GM12878 (cell line): ENCODE measurements around the gene C1orf87. TPM values are rescaled to one million over a fixed set of nuclear protein-coding genes. Genes with fewer than 3 reads are reported as not detected.

Experiments
- ATAC-seq: fragments of 200-7000 bp; cut with Tn5 transposase; 3 replicates; pipeline ENCODE4 v1.9.1; 2020; ENCODE audit warnings: mild to moderate bottlenecking, moderate library complexity
- BruUV-seq: library from RNA; stranded (reverse); fragments of 400-500 nt; replicated peaks from 2 replicates; lab custom pipeline; 2021; lab: Mats Ljungman, UMichigan
- CTCF ChIA-PET: fragments of 300-600 bp; sonication (Branson Sonifier 250); formaldehyde crosslinking; extraction: SDS; loops from one replicate; lab custom pipeline; 2021; ENCODE audit warnings: inconsistent platforms; lab: Yijun Ruan, JAX
- POLR2A ChIA-PET: fragments of 350-600 bp; formaldehyde crosslinking; extraction: SDS; loops from one replicate; lab custom pipeline; 2021; ENCODE audit warnings: inconsistent platforms; lab: Charles Lee
- RAD21 ChIA-PET: fragments of 300-600 bp; sonication (Branson Sonifier 250); formaldehyde crosslinking; loops from one replicate; lab custom pipeline; 2023; ENCODE audit warnings: antibody characterized with exemption; ENCODE audit not compliant: unreplicated experiment; lab: Charles Lee
- SMC1A ChIA-PET: fragments of 300-600 bp; sonication (Branson Sonifier 250); formaldehyde crosslinking; loops from one replicate; lab custom pipeline; 2023; ENCODE audit not compliant: unreplicated experiment, uncharacterized antibody; lab: Charles Lee
- DNase-seq: peaks from one replicate; pipeline ENCODE4 v3.0.0-alpha.2; 2011; ENCODE audit warnings: low read depth, low spot score
- FAIRE-seq: peaks from 3 replicates; lab custom pipeline; 2011; peaks lifted over from hg19 to GRCh38; lab: Jason Lieb, UNC
- H2AFZ ChIP-seq: 2 replicates; pipeline ENCODE4 v1.6.0; 2011; ENCODE audit warnings: low read depth, low read length, control low read depth; ENCODE audit not compliant: control insufficient read depth
- H3K27ac ChIP-seq: 2 replicates; pipeline ENCODE4 v1.5.1; 2011; ENCODE audit warnings: control low read depth; ENCODE audit not compliant: control insufficient read depth, insufficient read depth
- H3K27me3 ChIP-seq, 2 experiments: replicated peaks in 1 of 2; 2 replicates each; pipeline versions ENCODE4 v1.6.0 to v1.6.1; 2011; ENCODE audit warnings: low read length in 1 of 2; ENCODE audit not compliant: control insufficient read depth in 2 of 2, insufficient read depth in 2 of 2
- H3K36me3 ChIP-seq, 2 experiments: 2 replicates each; pipeline ENCODE4 v1.5.1; 2011; ENCODE audit warnings: low read length in 1 of 2; ENCODE audit not compliant: control insufficient read depth in 2 of 2, insufficient read depth in 2 of 2
- H3K4me1 ChIP-seq: 2 replicates; pipeline ENCODE4 v1.6.1; 2011; ENCODE audit warnings: mild to moderate bottlenecking, low read length, moderate library complexity, mixed read lengths; ENCODE audit not compliant: control insufficient read depth, insufficient read depth
- H3K4me2 ChIP-seq: 2 replicates; pipeline ENCODE4 v1.6.0; 2011; ENCODE audit warnings: control low read depth; ENCODE audit not compliant: control insufficient read depth, insufficient read depth
- H3K4me3 ChIP-seq: fragments of 200-600 bp; sonication (generic); 2 replicates; pipeline ENCODE4 v1.5.1; 2016
- H3K79me2 ChIP-seq: 2 replicates; pipeline ENCODE4 v1.6.0; 2011; ENCODE audit warnings: low read length; ENCODE audit not compliant: control insufficient read depth, insufficient read depth
- H3K9ac ChIP-seq: 2 replicates; pipeline ENCODE4 v1.8.0; 2011; ENCODE audit warnings: low read length, control low read depth, mixed read lengths; ENCODE audit not compliant: control insufficient read depth, insufficient read depth
- H3K9me3 ChIP-seq: replicated peaks from 3 replicates; pipeline ENCODE4 v1.5.1; 2011; ENCODE audit warnings: mild to moderate bottlenecking, low read length; ENCODE audit not compliant: control insufficient read depth, insufficient read depth
- H4K20me1 ChIP-seq: 2 replicates; pipeline ENCODE4 v1.6.0; 2011; ENCODE audit not compliant: control insufficient read depth, insufficient read depth
- ATF2 ChIP-seq: IDR thresholded peaks from 2 replicates; pipeline ENCODE4 v1.6.1; 2012; ENCODE audit warnings: low read length, inconsistent platforms
- EZH2 ChIP-seq: IDR thresholded peaks from 2 replicates; pipeline ENCODE4 v1.6.1; 2012; ENCODE audit warnings: low read depth, mild to moderate bottlenecking, control low read depth, inconsistent platforms, low read length, borderline replicate concordance; ENCODE audit not compliant: control insufficient read depth
- GATAD2B ChIP-seq: fragments of 450-650 bp; conservative IDR thresholded peaks from 2 replicates; pipeline ENCODE4 v1.6.1; 2017; ENCODE audit warnings: low read depth, mild to moderate bottlenecking, moderate library complexity
- KDM1A ChIP-seq: fragments of 200-600 bp; sonication (generic); IDR thresholded peaks from 2 replicates; pipeline ENCODE4 v1.6.1; 2016; ENCODE audit warnings: borderline replicate concordance
- RAD51 ChIP-seq: fragments of 450-650 bp; IDR thresholded peaks from 2 replicates; pipeline ENCODE4 v1.6.1; 2016; ENCODE audit warnings: moderate library complexity, mild to moderate bottlenecking, inconsistent platforms
- SIX5 ChIP-seq: IDR thresholded peaks from 2 replicates; pipeline ENCODE4 v1.6.1; 2011; ENCODE audit warnings: mild to moderate bottlenecking, low read depth, low read length, moderate library complexity; ENCODE audit not compliant: severe bottlenecking
- SKIL ChIP-seq: fragments of 450-650 bp; IDR thresholded peaks from 2 replicates; pipeline ENCODE4 v1.6.1; 2017; ENCODE audit warnings: mild to moderate bottlenecking, low read depth, inconsistent platforms; ENCODE audit not compliant: poor library complexity, severe bottlenecking
- WGBS: methylation state at CpG from one replicate; pipeline ENCODE4 v1.1.6; 2016; ENCODE audit warnings: low lambda C conversion rate; ENCODE audit not compliant: insufficient replicate concordance, insufficient coverage; ENCODE audit errors: missing lambda C conversion rate; 5-methylcytosine and 5-hydroxymethylcytosine counted together
- in situ Hi-C: fragments of 300-500 bp; cut with MboI; formaldehyde crosslinking; loops from 9 replicates; pipeline ENCODE4 v1.14.3; 2018; ENCODE audit warnings: mixed read lengths
- intact Hi-C: fragments of 100-400 bp; cut with micrococcal nuclease; formaldehyde crosslinking; loops from one replicate; pipeline ENCODE4 v1.14.2; 2022; ENCODE audit not compliant: unreplicated experiment
- polyA plus RNA-seq, 11 experiments: library from polyadenylated mRNA; depleted of rRNA in 4 of 11; unstranded in 6 of 11; stranded (reverse) in 5 of 11; fragments of >200 nt; fragmentation: Nextera tagmentation in 4 of 11; fragmentation: Illumina TruSeq in 1 of 11; extraction: Ambion mirVana in 4 of 11; extraction: Trizol in 1 of 11; gene quantifications; 1 replicate in 1 of 11; 2 replicates in 10 of 11; pipeline versions ENCODE4 v1.2.1 to v1.2.3, GENCODE V29; 2011 to 2016; ENCODE audit warnings: inconsistent platforms in 2 of 11, missing spikeins in 2 of 11, low read depth in 1 of 11
- total RNA-seq, 4 experiments: library from RNA; depleted of rRNA in 3 of 4; stranded (reverse); fragments of >200 nt in 3 of 4; fragmentation: Illumina TruSeq in 1 of 4; extraction: Trizol in 1 of 4; gene quantifications; 2 replicates each; pipeline versions ENCODE4 v1.2.1 to v1.2.3, GENCODE V29; 2013 to 2021
- TF ChIP-seq, protein P1 (sequence below): fragments of 450-650 bp; formaldehyde crosslinking; IDR thresholded peaks from 2 replicates; pipeline ENCODE4 v1.4.0; 2022; ENCODE audit warnings: mild to moderate bottlenecking, moderate library complexity

The C1orf87 gene
- total and polyA plus RNA-seq, 10 of the 15 experiments (the other 5 are each of a cell fraction or from before 2014, with no cell fraction given): not detected

DNA sequence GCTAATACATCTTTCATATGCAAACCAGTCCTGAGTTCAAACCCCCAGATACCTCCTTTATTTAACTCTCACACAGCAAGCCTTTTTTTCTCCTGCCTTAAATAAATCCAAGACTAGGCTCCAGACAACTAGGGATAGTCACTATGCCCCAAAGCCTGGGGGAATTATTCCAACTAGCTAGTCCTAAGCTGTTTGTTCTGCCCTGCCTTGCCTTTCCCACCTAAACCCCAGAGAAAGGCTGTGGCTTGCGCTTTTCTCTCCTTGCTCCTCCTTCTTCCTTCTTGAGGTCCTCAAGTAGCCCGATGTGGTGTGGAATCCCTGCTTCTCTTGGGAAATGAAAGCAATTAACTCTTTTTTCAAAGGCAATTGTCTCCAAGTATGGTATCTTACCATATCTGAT, 31.8 kb downstream of the C1orf87 start:
- BruUV-seq: no TSS peak
- ChIA-PET RAD21 (no interaction called here), SMC1A (no interaction called here), CTCF (no interaction called here), POLR2A (no interaction called here)
- no peak overlapping the region for H3K4me3 ChIP-seq
- no peaks in the 10 kb centered on the region for H3K4me1 ChIP-seq
- ATAC-seq (no peak), FAIRE-seq (no peak), DNase-seq (no peak)
- H3K79me2 ChIP-seq: no peaks in the 10 kb centered on the region
- no peaks in the 10 kb centered on the region for H3K36me3 ChIP-seq
- intact Hi-C loops: no loop called here
- no peak overlapping the region for H2AFZ ChIP-seq
- 25% methylated on average over 2 of the region's 2 CpGs for WGBS
- H3K9ac ChIP-seq: no peak overlapping the region
- no peaks in the 10 kb centered on the region for H4K20me1 ChIP-seq
- TF ChIP-seq KDM1A (no peak), SIX5 (no peak), RAD51 (no peak), ATF2 (no peak), EZH2 (no peak), SKIL (no peak), GATAD2B (no peak)
- TF ChIP-seq, protein P1, sequence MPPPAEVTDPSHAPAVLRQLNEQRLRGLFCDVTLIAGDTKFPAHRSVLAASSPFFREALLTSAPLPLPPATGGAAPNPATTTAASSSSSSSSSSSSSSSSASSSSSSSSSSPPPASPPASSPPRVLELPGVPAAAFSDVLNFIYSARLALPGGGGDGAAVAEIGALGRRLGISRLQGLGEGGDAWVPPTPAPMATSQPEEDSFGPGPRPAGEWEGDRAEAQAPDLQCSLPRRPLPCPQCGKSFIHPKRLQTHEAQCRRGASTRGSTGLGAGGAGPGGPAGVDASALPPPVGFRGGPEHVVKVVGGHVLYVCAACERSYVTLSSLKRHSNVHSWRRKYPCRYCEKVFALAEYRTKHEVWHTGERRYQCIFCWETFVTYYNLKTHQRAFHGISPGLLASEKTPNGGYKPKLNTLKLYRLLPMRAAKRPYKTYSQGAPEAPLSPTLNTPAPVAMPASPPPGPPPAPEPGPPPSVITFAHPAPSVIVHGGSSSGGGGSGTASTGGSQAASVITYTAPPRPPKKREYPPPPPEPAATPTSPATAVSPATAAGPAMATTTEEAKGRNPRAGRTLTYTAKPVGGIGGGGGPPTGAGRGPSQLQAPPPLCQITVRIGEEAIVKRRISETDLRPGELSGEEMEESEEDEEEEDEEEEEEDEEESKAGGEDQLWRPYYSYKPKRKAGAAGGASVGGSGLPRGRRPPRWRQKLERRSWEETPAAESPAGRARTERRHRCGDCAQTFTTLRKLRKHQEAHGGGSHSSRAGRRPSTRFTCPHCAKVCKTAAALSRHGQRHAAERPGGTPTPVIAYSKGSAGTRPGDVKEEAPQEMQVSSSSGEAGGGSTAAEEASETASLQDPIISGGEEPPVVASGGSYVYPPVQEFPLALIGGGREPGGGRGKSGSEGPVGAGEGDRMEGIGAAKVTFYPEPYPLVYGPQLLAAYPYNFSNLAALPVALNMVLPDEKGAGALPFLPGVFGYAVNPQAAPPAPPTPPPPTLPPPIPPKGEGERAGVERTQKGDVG: no peak
- H3K4me2 ChIP-seq: no peak overlapping the region
- no peaks in the 10 kb centered on the region for H3K27me3 ChIP-seq
- no peaks in the 10 kb centered on the region for H3K9me3 ChIP-seq
- in situ Hi-C loops: no loop called here
- no peak overlapping the region for H3K27ac ChIP-seq
